Activated CD4-positive, alpha-beta T cell treated with anti-CD3 and anti-CD28 coated beads for 1 hour (primary cell): ENCODE measurements around the gene MAFG.
"Not testable (repeated sequence)": the region's sequence is repeated elsewhere in the genome, so short reads cannot be mapped to it uniquely, and the experiment has no call there.

ENCODE experiments used
- DNase-seq: peaks from one replicate; pipeline ENCODE4 v3.0.0-alpha.2; 2020

Gene MAFG

GRCh38 chr17:81957691-81958432 lies 30.3 kb upstream of the MAFG start:
- no peak for DNase-seq

- DNase-seq: no peak
Observed at GRCh38 chr17:81956607-81957589, 29.4 kb upstream of the MAFG start.

- DNase-seq: no peak
Observed at GRCh38 chr17:81955756-81956544, 28.4 kb upstream of the MAFG start.

- DNase-seq: no peak
Observed at GRCh38 chr17:81955058-81955681, 27.6 kb upstream of the MAFG start.

GRCh38 chr17:81954131-81955057 lies 26.9 kb upstream of the MAFG start:
- DNase-seq: no peak

- DNase-seq: not testable (repeated sequence)
Observed at GRCh38 chr17:81953443-81953842, 25.9 kb upstream of the MAFG start.

GRCh38 chr17:81952792-81953228 lies 25.3 kb upstream of the MAFG start:
- no peak for DNase-seq

GRCh38 chr17:81951785-81952684 lies 24.5 kb upstream of the MAFG start:
- no peak for DNase-seq

- no peak for DNase-seq
Observed at GRCh38 chr17:81950501-81950900, 23.0 kb upstream of the MAFG start.

- no peak for DNase-seq
Observed at GRCh38 chr17:81948635-81949378, 21.3 kb upstream of the MAFG start.

- no peak for DNase-seq
Observed at GRCh38 chr17:81947189-81947588, 19.7 kb upstream of the MAFG start, which contains the start of gene MYADML2. MYADML2 (minus strand) TSS chr17:81947233; CDS start chr17:81941741, 5,492 bp downstream.

- DNase-seq: no peak
Observed at GRCh38 chr17:81944858-81945257, 17.3 kb upstream of the MAFG start.

- no peak for DNase-seq
Observed at GRCh38 chr17:81942167-81942553, 14.6 kb upstream of the MAFG start.

- DNase-seq: no peak
Observed at GRCh38 chr17:81941484-81942166, 14.1 kb upstream of the MAFG start.

- no peak for DNase-seq
Observed at GRCh38 chr17:81940538-81941483, 13.3 kb upstream of the MAFG start.

GRCh38 chr17:81939881-81940385 lies 12.4 kb upstream of the MAFG start:
- DNase-seq: no peak

GRCh38 chr17:81939218-81939617 lies 11.7 kb upstream of the MAFG start:
- DNase-seq: no peak
